ENCODE data around the gene PARP9. TPM values are rescaled to one million over a fixed set of nuclear protein-coding genes. Genes with fewer than 3 reads are reported as not detected.

PARP9 gene
- total and polyA plus RNA-seq, 10 of the 15 experiments (the other 5 are each of a cell fraction or from before 2014, with no cell fraction given): 34.0 to 122 (median 46.1) TPM

GRCh38 chr3:122514123-122515019 lies 49.7 kb downstream of the PARP9 start, which contains the start of gene KPNA1 (continued):
- TF ChIP-seq, protein P1, sequence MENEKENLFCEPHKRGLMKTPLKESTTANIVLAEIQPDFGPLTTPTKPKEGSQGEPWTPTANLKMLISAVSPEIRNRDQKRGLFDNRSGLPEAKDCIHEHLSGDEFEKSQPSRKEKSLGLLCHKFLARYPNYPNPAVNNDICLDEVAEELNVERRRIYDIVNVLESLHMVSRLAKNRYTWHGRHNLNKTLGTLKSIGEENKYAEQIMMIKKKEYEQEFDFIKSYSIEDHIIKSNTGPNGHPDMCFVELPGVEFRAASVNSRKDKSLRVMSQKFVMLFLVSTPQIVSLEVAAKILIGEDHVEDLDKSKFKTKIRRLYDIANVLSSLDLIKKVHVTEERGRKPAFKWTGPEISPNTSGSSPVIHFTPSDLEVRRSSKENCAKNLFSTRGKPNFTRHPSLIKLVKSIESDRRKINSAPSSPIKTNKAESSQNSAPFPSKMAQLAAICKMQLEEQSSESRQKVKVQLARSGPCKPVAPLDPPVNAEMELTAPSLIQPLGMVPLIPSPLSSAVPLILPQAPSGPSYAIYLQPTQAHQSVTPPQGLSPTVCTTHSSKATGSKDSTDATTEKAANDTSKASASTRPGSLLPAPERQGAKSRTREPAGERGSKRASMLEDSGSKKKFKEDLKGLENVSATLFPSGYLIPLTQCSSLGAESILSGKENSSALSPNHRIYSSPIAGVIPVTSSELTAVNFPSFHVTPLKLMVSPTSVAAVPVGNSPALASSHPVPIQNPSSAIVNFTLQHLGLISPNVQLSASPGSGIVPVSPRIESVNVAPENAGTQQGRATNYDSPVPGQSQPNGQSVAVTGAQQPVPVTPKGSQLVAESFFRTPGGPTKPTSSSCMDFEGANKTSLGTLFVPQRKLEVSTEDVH (IDR thresholded peaks at IDR 0.05; ENCODE audit: low read depth, partially characterized antibody): no peak
- no peak for TF ChIP-seq NFYA (IDR thresholded peaks at IDR 0.05; ENCODE audit: borderline replicate concordance, low read depth, low read length)
- TF ChIP-seq, protein P2, sequence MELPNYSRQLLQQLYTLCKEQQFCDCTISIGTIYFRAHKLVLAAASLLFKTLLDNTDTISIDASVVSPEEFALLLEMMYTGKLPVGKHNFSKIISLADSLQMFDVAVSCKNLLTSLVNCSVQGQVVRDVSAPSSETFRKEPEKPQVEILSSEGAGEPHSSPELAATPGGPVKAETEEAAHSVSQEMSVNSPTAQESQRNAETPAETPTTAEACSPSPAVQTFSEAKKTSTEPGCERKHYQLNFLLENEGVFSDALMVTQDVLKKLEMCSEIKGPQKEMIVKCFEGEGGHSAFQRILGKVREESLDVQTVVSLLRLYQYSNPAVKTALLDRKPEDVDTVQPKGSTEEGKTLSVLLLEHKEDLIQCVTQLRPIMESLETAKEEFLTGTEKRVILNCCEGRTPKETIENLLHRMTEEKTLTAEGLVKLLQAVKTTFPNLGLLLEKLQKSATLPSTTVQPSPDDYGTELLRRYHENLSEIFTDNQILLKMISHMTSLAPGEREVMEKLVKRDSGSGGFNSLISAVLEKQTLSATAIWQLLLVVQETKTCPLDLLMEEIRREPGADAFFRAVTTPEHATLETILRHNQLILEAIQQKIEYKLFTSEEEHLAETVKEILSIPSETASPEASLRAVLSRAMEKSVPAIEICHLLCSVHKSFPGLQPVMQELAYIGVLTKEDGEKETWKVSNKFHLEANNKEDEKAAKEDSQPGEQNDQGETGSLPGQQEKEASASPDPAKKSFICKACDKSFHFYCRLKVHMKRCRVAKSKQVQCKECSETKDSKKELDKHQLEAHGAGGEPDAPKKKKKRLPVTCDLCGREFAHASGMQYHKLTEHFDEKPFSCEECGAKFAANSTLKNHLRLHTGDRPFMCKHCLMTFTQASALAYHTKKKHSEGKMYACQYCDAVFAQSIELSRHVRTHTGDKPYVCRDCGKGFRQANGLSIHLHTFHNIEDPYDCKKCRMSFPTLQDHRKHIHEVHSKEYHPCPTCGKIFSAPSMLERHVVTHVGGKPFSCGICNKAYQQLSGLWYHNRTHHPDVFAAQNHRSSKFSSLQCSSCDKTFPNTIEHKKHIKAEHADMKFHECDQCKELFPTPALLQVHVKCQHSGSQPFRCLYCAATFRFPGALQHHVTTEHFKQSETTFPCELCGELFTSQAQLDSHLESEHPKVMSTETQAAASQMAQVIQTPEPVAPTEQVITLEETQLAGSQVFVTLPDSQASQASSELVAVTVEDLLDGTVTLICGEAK (IDR thresholded peaks at IDR 0.05; ENCODE audit: borderline replicate concordance): no peak
- no peak for TF ChIP-seq ZSCAN29 (IDR thresholded peaks at IDR 0.05)
- TF ChIP-seq PAX8 (IDR thresholded peaks at IDR 0.05): 0 out of 2 replicates have a peak, but pooled peaks have one; percentile 1

Data from GM12878 (cell line).